ENCODE measurements around the gene INMT.

DNA sequence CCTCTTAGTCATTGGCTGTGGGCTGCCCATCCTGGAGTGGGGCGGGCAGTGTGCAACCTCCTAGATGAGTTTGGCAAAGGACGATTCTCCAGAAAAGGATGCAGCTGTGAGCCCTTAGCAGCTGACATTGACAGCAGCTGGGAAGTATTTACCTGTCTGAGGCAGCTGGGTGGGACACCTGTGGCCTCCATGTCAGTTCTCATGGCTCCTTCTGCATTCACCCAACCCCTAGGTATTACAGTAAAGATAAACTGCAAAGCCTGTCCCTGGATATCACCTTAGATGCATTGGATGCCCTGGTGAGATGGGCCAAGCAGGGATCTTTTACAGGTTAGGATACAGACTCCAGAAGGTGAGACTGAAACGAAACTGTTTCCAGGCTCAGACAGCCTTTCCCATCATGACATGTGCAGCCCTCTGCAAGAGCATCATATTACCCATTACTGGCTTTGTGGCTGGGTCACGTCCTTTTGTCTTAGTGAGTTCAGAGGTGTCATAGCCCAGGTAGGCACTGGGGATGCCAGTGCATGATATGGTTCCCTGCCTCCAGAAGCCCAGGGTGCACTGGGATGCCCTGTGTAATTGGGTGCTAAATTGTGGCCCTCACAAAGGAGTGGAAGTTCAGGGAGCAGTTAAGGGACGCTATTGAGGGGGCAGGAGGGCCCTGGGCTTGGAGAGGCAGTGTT lies 48.2 kb downstream of the INMT start:
- TF ChIP-seq, protein P1, sequence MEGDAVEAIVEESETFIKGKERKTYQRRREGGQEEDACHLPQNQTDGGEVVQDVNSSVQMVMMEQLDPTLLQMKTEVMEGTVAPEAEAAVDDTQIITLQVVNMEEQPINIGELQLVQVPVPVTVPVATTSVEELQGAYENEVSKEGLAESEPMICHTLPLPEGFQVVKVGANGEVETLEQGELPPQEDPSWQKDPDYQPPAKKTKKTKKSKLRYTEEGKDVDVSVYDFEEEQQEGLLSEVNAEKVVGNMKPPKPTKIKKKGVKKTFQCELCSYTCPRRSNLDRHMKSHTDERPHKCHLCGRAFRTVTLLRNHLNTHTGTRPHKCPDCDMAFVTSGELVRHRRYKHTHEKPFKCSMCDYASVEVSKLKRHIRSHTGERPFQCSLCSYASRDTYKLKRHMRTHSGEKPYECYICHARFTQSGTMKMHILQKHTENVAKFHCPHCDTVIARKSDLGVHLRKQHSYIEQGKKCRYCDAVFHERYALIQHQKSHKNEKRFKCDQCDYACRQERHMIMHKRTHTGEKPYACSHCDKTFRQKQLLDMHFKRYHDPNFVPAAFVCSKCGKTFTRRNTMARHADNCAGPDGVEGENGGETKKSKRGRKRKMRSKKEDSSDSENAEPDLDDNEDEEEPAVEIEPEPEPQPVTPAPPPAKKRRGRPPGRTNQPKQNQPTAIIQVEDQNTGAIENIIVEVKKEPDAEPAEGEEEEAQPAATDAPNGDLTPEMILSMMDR (optimal IDR thresholded peaks at IDR 0.05 in 1 of 3, IDR thresholded peaks at IDR 0.05 in 1 of 3, conservative IDR thresholded peaks at IDR 0.05 in 1 of 3; ENCODE audit: extremely low read depth in 1 of 3, insufficient read depth in 2 of 3, low read length in 3 of 3), result no peak
- TF ChIP-seq EZH2 (IDR thresholded peaks at IDR 0.05; ENCODE audit: low read length), result no peak

Measured in keratinocyte (primary cell).